GM04504 (cell line): ENCODE measurements around the gene SLC35F1.
"Not testable (repeated sequence)": the region's sequence is repeated elsewhere in the genome, so short reads cannot be mapped to it uniquely, and the experiment has no call there.

ENCODE experiments used
- DNase-seq: peaks from one replicate; pipeline ENCODE4 v3.0.0-alpha.2; 2012; ENCODE audit warnings: low read depth

SLC35F1 gene

GRCh38 chr6:117992856-117993255 lies 85.8 kb downstream of the SLC35F1 start:
- no peak for DNase-seq

- DNase-seq, result no peak
These were observed 105.9 kb downstream of the SLC35F1 start for GRCh38 chr6:118012944-118013343.

GRCh38 chr6:118016532-118016931 lies 109.5 kb downstream of the SLC35F1 start:
- DNase-seq, result no peak

GRCh38 chr6:118017301-118017848 lies 110.3 kb downstream of the SLC35F1 start:
- no peak for DNase-seq

DNA sequence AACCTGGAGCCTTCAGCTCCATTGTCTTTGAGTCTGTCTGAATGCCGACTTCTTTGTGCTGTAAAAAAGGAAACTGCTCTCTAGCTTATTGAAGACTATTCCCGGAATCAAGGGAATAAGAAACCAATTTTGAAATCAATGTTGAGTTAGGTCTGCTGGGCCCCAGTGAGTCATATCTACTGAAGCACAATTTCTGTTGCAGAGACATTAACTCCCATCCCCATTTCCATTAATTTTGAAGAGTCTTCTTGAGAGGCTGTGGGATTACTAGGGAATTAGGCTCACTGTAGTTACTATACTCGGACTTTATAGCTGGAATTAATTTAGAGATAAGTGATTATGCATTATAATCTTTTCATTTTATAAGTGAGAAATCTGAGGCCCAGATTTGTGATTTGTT lies 116.7 kb downstream of the SLC35F1 start:
- no peak for DNase-seq

DNA sequence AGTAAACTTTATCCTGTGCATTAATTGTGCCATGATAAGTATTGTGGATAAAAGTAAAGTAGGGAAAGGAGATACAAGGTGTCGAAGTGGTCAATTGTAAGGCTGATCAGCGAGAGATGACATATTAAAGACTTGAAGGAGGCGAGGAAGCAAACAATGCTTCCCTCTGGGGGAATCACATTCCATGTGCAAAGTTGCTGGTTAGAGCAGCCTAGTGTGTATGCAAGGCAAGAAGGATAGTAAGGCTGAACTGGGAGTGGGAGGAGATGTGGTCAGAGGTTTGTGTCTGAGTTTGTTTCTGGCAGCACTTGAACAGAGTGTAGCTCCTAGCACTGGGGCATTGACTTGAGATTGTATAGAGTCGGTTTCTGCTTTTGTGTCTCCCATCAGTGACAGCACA lies 122.9 kb downstream of the SLC35F1 start:
- no peak for DNase-seq

DNA sequence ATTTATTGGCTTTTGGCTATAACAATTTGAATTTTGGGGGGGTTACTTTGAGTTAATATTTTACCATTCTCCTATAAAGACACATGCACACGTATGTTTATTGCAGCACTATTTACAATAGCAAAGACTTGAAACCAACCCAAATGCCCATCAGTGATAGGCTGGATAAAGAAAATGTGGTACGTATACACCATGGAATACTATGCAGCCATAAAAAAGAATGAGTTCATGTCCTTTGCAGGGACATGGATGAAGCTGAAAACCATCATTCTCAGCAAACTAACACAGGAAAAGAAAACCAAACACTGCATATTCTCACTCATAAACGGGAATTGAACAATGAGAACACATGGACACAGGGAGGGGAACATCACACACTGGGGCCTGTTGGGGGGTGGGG lies 130.4 kb downstream of the SLC35F1 start:
- DNase-seq, result not testable (repeated sequence)

- DNase-seq, result no peak
These were observed 135.8 kb downstream of the SLC35F1 start for GRCh38 chr6:118042855-118043254.

- no peak for DNase-seq
These were observed 137.2 kb downstream of the SLC35F1 start for GRCh38 chr6:118044275-118044674.

- no peak for DNase-seq
These were observed 147.0 kb downstream of the SLC35F1 start for GRCh38 chr6:118054082-118054481.

DNA sequence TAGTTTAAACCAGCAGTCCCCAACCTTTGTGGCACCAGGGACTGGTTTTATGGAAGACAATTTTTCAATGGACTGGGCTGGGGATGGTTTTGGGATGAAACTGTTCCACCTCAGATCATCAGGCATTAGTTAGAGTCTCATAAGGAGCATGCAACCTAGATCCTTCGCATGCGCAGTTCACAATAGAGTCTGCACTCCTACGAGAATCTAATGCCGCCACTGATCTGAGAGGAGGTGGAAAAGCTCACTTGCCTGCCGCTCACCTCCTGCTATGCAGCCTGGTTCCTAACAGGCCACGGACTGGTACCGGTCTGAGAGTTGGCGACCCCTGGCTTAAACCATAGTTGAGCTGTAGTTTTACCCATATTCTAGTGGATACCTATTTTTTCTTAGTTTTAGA lies 154.6 kb downstream of the SLC35F1 start:
- DNase-seq, result no peak

DNA sequence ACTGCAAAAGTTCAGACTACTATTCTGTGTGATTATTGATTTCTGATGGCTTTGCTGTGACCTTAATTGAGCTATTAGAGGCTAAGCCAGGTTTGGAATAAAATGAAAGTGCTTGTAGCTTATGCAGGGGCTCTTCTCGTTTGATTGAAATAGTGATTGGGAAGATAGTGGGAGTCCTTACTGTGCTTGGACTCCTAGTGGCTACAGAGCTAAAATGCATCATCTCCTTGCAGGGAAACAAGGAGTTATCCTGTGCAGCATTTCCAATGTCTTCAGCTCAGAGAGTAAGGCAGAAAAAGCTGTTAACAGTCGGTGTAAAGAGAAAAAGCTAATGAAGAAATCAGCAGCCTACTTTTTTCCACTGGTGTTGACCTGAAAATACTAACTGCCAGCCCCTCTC lies 173.5 kb downstream of the SLC35F1 start:
- no peak for DNase-seq

DNA sequence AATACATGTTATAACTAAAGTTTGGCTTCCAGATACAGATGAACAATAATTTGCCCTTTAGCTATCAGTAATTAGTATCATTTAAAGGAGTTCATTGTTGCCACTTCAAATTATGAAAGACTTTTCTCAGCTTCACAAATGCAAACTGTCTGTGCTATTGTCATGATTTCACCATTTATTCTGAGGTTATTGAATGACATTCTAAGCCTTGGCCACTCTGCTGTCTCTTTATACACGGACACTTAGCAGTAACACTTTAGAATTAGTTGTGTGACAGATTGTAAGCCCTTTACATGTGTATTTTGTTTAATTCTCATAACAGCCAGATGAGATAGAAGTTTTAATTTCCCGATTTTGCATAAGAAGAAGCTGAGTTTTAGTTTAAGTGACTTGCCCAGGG lies 176.6 kb downstream of the SLC35F1 start:
- DNase-seq, result no peak

GRCh38 chr6:118085665-118086064 lies 178.6 kb downstream of the SLC35F1 start:
- DNase-seq, result no peak

- no peak for DNase-seq
These were observed 179.1 kb downstream of the SLC35F1 start for GRCh38 chr6:118086159-118086558.

DNA sequence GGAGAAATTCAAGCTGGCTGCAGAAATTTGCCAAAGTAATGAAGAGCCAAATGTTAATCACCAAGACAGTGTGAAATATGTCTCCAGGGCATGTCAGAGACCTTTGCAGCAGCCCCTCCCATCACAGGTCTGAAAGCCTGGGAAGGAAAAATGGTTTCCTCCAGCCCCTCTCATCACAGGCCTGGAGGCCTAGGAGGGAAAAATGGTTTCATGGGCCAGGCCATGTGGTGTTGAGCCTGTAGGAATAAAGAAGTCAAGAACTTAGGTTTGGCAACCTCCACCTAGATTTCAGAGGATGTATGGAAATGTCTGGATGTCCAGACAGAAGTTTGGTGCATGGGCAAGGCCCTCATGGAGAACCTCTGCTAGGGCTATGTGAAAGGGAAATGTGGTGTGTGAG lies 185.0 kb downstream of the SLC35F1 start:
- no peak for DNase-seq

DNA sequence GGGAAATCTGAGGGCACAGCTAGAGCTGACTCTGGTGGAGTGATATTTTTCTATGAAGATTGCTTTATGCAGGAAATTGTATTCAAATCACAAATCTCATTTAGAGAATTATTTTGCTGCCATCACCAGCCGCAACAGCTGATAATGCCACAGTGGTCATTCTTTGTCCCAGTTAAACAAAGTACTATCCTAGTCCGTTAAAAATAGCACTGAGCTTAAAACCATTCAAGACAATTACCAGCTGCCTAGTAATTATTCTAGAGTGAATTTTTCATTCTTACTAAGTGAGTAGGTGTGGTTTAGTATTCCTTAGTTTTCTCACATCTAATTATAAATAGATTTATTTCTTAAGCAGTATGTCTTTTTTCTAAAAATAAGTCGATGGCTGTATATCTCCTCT lies 190.5 kb downstream of the SLC35F1 start:
- DNase-seq, result no peak

DNA sequence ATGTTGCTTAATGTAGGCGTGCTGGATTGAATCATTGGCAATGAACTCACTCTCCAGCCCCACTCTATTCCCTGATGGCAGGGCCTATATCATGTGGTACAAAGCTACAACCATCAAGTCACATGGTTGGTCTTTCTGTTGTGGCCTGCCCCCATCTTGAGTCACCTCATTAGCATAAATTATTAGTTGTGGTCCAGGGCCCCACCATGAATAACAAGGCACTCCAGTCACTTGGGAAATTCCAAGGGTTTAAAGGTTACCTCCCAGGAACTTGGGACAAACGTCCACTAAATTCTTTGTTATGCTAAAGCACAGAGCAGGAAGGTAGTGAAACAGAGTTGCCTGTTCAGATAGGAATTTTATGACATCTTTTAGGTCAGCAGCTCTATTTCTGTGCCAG lies 193.7 kb downstream of the SLC35F1 start:
- DNase-seq, result no peak

- DNase-seq, result no peak
These were observed 194.2 kb downstream of the SLC35F1 start for GRCh38 chr6:118101220-118101619.

GRCh38 chr6:118101831-118102345 lies 194.8 kb downstream of the SLC35F1 start:
- no peak for DNase-seq

DNA sequence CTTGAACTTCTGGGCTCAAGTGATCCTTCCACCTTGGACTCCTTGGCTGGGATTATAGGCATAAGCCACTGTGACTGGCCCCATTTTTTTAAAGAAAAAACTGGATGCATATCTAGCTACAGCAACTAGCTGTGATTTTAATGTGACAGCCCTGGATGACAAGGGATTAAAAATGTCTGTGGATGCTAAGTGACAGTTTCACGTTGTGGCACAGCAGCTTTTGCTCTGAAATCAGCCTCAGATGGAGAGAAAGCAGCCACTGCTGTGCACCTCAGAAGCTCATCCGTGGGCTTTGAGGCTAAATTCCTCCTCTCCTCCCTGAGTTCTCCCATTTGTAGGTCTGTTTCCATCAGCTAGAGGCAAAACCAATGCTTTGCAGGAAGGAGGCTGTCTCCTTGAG lies 195.3 kb downstream of the SLC35F1 start:
- no peak for DNase-seq

DNA sequence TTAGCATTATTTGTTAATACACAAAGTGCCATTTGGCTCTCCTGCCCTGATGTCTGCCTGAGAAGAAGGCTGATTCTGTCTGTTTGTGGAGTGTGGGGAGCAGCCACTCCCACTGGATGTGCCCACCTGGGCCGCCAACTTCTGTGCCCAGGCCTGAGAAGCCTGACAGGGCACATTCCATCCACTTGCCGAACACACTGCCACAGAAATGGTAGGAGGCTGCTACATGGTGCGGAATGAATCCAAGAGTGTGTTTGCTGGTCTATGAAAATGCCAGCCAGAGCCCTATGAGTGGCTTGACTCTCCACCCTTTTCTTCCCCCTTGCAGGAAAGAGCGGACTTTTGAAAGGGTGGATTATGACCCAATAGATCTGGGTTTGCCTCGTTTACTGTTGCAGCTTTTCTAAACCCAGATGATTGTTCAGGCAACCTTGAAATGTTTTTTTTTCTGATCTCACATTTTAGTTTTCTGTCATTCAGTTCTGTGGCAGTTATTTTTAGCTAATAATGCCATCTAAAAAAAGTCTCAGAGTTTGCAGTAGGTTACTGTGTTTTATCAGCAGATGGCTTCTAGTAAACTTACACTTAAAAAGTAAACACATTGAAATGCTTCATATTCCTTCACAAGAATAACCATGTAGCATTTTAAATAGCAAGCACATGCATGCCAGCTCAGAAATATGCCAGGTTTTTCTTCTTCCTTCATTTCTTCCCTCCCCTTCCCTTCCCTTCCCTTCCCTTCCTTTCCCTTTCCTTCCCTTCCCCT lies 196.5 kb downstream of the SLC35F1 start:
- DNase-seq, result no peak

GRCh38 chr6:118122161-118122725 lies 215.2 kb downstream of the SLC35F1 start:
- DNase-seq, result no peak

DNA sequence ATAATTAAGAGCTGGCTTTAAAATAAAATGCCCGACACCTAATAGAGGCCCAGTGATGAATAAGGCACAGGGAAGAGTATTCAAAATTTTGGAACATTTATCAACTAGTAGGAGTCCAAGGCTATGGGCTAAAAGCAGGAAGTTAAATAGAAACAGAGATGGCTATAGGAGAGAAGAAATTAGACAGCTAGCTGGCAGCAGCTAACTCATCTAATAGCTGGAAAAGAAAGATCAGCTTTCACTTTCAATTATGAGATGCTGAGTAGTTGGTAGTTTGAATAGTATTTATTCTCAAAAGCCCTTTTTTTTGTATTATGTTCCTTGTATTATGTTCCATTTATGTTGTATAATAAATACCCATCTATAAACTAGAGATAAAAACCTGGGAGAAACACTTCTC lies 215.7 kb downstream of the SLC35F1 start:
- DNase-seq, result no peak
